ENCODE results near the gene CCNQ. TPM values are rescaled to one million over a fixed set of nuclear protein-coding genes. Genes with fewer than 3 reads are reported as not detected.

CCNQ gene
- total RNA-seq, 1 donor from 2014 or later = 52.7 TPM

- TF ChIP-seq CTCF (IDR thresholded peaks at IDR 0.05) = no peak
- H3K9me3 ChIP-seq = no peaks in the 10 kb centered on the region
- no peaks in the 10 kb centered on the region for H3K4me1 ChIP-seq
- no peaks in the 10 kb centered on the region for H3K27me3 ChIP-seq
- H3K27ac ChIP-seq = no peak overlapping the region
- intact Hi-C loops (cut with DNase I) = no loop called here
- no peak for DNase-seq (ENCODE audit: low spot score in 2 of 2)
- no peak overlapping the region for H3K4me3 ChIP-seq
- no peaks in the 10 kb centered on the region for H3K36me3 ChIP-seq
Observed at GRCh38 chrX:153621949-153622598, 23.1 kb upstream of the CCNQ start.

GRCh38 chrX:153620576-153620975 lies 21.6 kb upstream of the CCNQ start:
- no peak for DNase-seq (ENCODE audit: low spot score in 2 of 2)
- TF ChIP-seq CTCF (IDR thresholded peaks at IDR 0.05) = no peak
- no peak overlapping the region for H3K4me3 ChIP-seq
- intact Hi-C loops (cut with DNase I) = no loop called here
- H3K27me3 ChIP-seq = no peaks in the 10 kb centered on the region
- no peaks in the 10 kb centered on the region for H3K4me1 ChIP-seq
- H3K9me3 ChIP-seq = no peaks in the 10 kb centered on the region
- H3K36me3 ChIP-seq = no peaks in the 10 kb centered on the region
- no peak overlapping the region for H3K27ac ChIP-seq

GRCh38 chrX:153614818-153615217 lies 15.9 kb upstream of the CCNQ start:
- no peaks in the 10 kb centered on the region for H3K9me3 ChIP-seq
- H3K27ac ChIP-seq = no peak overlapping the region
- no peaks in the 10 kb centered on the region for H3K36me3 ChIP-seq
- no peak overlapping the region for H3K4me3 ChIP-seq
- TF ChIP-seq CTCF (IDR thresholded peaks at IDR 0.05) = no peak
- H3K27me3 ChIP-seq = no peaks in the 10 kb centered on the region
- intact Hi-C loops (cut with DNase I) = no loop called here
- no peak for DNase-seq (ENCODE audit: low spot score in 2 of 2)
- H3K4me1 ChIP-seq = no peaks in the 10 kb centered on the region

- no peak overlapping the region for H3K4me3 ChIP-seq
- intact Hi-C loops (cut with DNase I) = no loop called here
- H3K27ac ChIP-seq = no peak overlapping the region
- no peaks in the 10 kb centered on the region for H3K4me1 ChIP-seq
- no peak for DNase-seq (ENCODE audit: low spot score in 2 of 2)
- no peaks in the 10 kb centered on the region for H3K9me3 ChIP-seq
- H3K27me3 ChIP-seq = no peaks in the 10 kb centered on the region
- TF ChIP-seq CTCF (IDR thresholded peaks at IDR 0.05) = no peak
- no peaks in the 10 kb centered on the region for H3K36me3 ChIP-seq
Observed at GRCh38 chrX:153612413-153612812, 13.5 kb upstream of the CCNQ start.

GRCh38 chrX:153611298-153612095 lies 12.6 kb upstream of the CCNQ start:
- no peak overlapping the region for H3K27ac ChIP-seq
- H3K36me3 ChIP-seq = no peaks in the 10 kb centered on the region
- intact Hi-C loops (cut with DNase I) = loop anchor here (2.0 kb wide), 1 partner anchor 57 kb away; no protein-coding TSS in a partner anchor
- no peaks in the 10 kb centered on the region for H3K9me3 ChIP-seq
- no peak for TF ChIP-seq CTCF (IDR thresholded peaks at IDR 0.05)
- no peak overlapping the region for H3K4me3 ChIP-seq
- DNase-seq (ENCODE audit: low spot score in 2 of 2) = peak in 1 of 2 donors; percentile 55
- H3K27me3 ChIP-seq = no peaks in the 10 kb centered on the region
- H3K4me1 ChIP-seq = no peaks in the 10 kb centered on the region
